HG03064 (cell line): ENCODE data around the gene FMC1.
A peak's percentile ranks its signal among the peaks of the same experiment; 100 is the strongest.
"Not testable (repeated sequence)": the region's sequence is repeated elsewhere in the genome, so short reads cannot be mapped to it uniquely, and the experiment has no call there.

Source experiments
- ATAC-seq: cut with Tn5 transposase; IDR thresholded peaks from one replicate; pipeline ENCODE4 v1.9.1; 2021; ENCODE audit warnings: low read depth; ENCODE audit not compliant: unreplicated experiment

FMC1 gene

GRCh38 chr7:139340037-139340807 lies 915 bp upstream of the FMC1 start:
- ATAC-seq, result peak; percentile 79

GRCh38 chr7:139340808-139341057 lies 404 bp upstream of the FMC1 start:
- ATAC-seq, result no peak

- ATAC-seq, result no peak
Observed at GRCh38 chr7:139341776-139342226, 664 bp downstream of the FMC1 start.

GRCh38 chr7:139345042-139345441 lies 3.9 kb downstream of the FMC1 start:
- ATAC-seq, result no peak

- no peak for ATAC-seq
Observed at GRCh38 chr7:139351027-139351426, 9.9 kb downstream of the FMC1 start.

GRCh38 chr7:139354729-139355128 lies 13.6 kb downstream of the FMC1 start:
- no peak for ATAC-seq

GRCh38 chr7:139355320-139355719 lies 14.2 kb downstream of the FMC1 start:
- ATAC-seq, result no peak

- ATAC-seq, result not testable (repeated sequence)
Observed at GRCh38 chr7:139357729-139358506, 16.8 kb downstream of the FMC1 start.

- ATAC-seq, result no peak
Observed at GRCh38 chr7:139358541-139359365, 17.6 kb downstream of the FMC1 start.

GRCh38 chr7:139359366-139360209 lies 18.5 kb downstream of the FMC1 start, which contains the start of gene LUC7L2:
TSS of gene LUC7L2 (plus strand) at chr7:139359894. CDS start at chr7:139360262, 368 bp downstream.
- peak; percentile 78 for ATAC-seq

GRCh38 chr7:139360210-139360947 lies 19.2 kb downstream of the FMC1 start:
- peak; percentile 62 for ATAC-seq

GRCh38 chr7:139360948-139361307 lies 19.8 kb downstream of the FMC1 start:
- ATAC-seq, result no peak

GRCh38 chr7:139361523-139361922 lies 20.4 kb downstream of the FMC1 start:
- ATAC-seq, result no peak

GRCh38 chr7:139362302-139362701 lies 21.2 kb downstream of the FMC1 start:
- no peak for ATAC-seq

- no peak for ATAC-seq
Observed at GRCh38 chr7:139362981-139363380, 21.8 kb downstream of the FMC1 start.

- ATAC-seq, result no peak
Observed at GRCh38 chr7:139365336-139365735, 24.2 kb downstream of the FMC1 start.

- ATAC-seq, result no peak
Observed at GRCh38 chr7:139366400-139366799, 25.3 kb downstream of the FMC1 start.

GRCh38 chr7:139367438-139368155 lies 26.5 kb downstream of the FMC1 start:
- no peak for ATAC-seq
